B cell (primary cell): ENCODE data around the gene CTPS2. TPM values are rescaled to one million over a fixed set of nuclear protein-coding genes. Genes with fewer than 3 reads are reported as not detected.
"Not testable (repeated sequence)": the region's sequence is repeated elsewhere in the genome, so short reads cannot be mapped to it uniquely, and the experiment has no call there.

Source experiments
- ATAC-seq: fragments of 200-7000 bp; cut with Tn5 transposase; one replicate; pipeline ENCODE4 v1.10.0; 2021; ENCODE audit warnings: low read depth, mild to moderate bottlenecking, moderate number of reproducible peaks, moderate library complexity
- CTCF ChIA-PET: fragments of 350-600 bp; sonication (Branson Sonifier 250); formaldehyde crosslinking; loops from one replicate; lab custom pipeline; 2021; ENCODE audit warnings: antibody characterized with exemption, inconsistent platforms; lab: Charles Lee
- POLR2A ChIA-PET: fragments of 350-600 bp; sonication (Branson Sonifier 250); formaldehyde crosslinking; loops from one replicate; lab custom pipeline; 2021; ENCODE audit warnings: antibody characterized with exemption; lab: Charles Lee
- DNase-seq: peaks from one replicate; pipeline ENCODE4 v3.0.0; 2013
- H2AFZ ChIP-seq: 2 replicates; pipeline ENCODE4 v1.6.1; 2012; ENCODE audit warnings: mild to moderate bottlenecking, low read depth, low read length; ENCODE audit not compliant: insufficient read depth, poor library complexity, severe bottlenecking
- H3K27ac ChIP-seq, 2 donors: 1 replicate in 1 of 2; 2 replicates in 1 of 2; pipeline ENCODE4 v1.5.1; 2012 to 2013; ENCODE audit warnings: low read length in 2 of 2, mild to moderate bottlenecking in 2 of 2, moderate library complexity in 1 of 2
- H3K27me3 ChIP-seq, 4 experiments: fragments of 200-600 bp in 1 of 4; sonication (generic) in 1 of 4; replicated peaks in 1 of 4; 1 replicate in 2 of 4; 2 replicates in 2 of 4; pipeline versions ENCODE4 v1.6.1 to v1.7.0; 2013 to 2016; ENCODE audit warnings: low read length in 3 of 4, mild to moderate bottlenecking in 2 of 4, mixed read lengths in 1 of 4, moderate library complexity in 1 of 4; ENCODE audit not compliant: insufficient read depth in 4 of 4, control insufficient read depth in 3 of 4; ENCODE audit errors: control extremely low read depth in 1 of 4
- H3K36me3 ChIP-seq, 2 experiments: replicated peaks in 1 of 2; 1 replicate in 1 of 2; 2 replicates in 1 of 2; pipeline versions ENCODE4 v1.6.1 to v1.7.1; 2013; ENCODE audit warnings: low read length in 1 of 2; ENCODE audit not compliant: insufficient read depth in 2 of 2, control insufficient read depth in 1 of 2; ENCODE audit errors: control extremely low read depth in 1 of 2, extremely low read depth in 1 of 2
- H3K4me1 ChIP-seq, 2 donors: fragments of 200-600 bp in 1 of 2; sonication (generic) in 1 of 2; 1 replicate in 1 of 2; 2 replicates in 1 of 2; pipeline versions ENCODE4 v1.5.1 to v1.6.1; 2013 to 2017; ENCODE audit warnings: low read length in 2 of 2; ENCODE audit not compliant: control insufficient read depth in 2 of 2, insufficient read depth in 2 of 2
- H3K4me2 ChIP-seq: replicated peaks from 2 replicates; pipeline ENCODE3; 2012; ENCODE audit warnings: mild to moderate bottlenecking, low read depth, low read length; ENCODE audit not compliant: poor library complexity, severe bottlenecking
- H3K4me3 ChIP-seq, 5 experiments: fragments of 200-600 bp in 1 of 5; sonication (generic) in 1 of 5; 1 replicate in 3 of 5; 2 replicates in 2 of 5; pipeline versions ENCODE4 v1.5.1 to v1.7.0; 2011 to 2016; ENCODE audit warnings: low read length in 4 of 5, mild to moderate bottlenecking in 4 of 5, low read depth in 2 of 5, control low read depth in 1 of 5, moderate library complexity in 1 of 5; ENCODE audit not compliant: insufficient read depth in 1 of 5; ENCODE audit errors: control extremely low read depth in 1 of 5, extremely low read depth in 1 of 5
- H3K79me2 ChIP-seq: fragments of 200-600 bp; sonication (generic); one replicate; pipeline ENCODE4 v1.6.0; 2016; ENCODE audit warnings: low read length; ENCODE audit not compliant: control insufficient read depth, insufficient read depth
- H3K9ac ChIP-seq: fragments of 200-600 bp; sonication (generic); 2 replicates; pipeline ENCODE4 v1.6.1; 2017; ENCODE audit warnings: mild to moderate bottlenecking, low read length, moderate library complexity
- H3K9me3 ChIP-seq, 3 donors: one replicate each; pipeline versions ENCODE4 v1.6.1 to v1.7.1; 2013; ENCODE audit warnings: low read length in 2 of 3; ENCODE audit not compliant: control insufficient read depth in 2 of 3, insufficient read depth in 1 of 3; ENCODE audit errors: control extremely low read depth in 1 of 3
- H4K20me1 ChIP-seq: 2 replicates; pipeline ENCODE4 v1.6.0; 2012; ENCODE audit warnings: mild to moderate bottlenecking, low read length; ENCODE audit not compliant: insufficient read depth, control insufficient read depth, poor library complexity, severe bottlenecking
- H3K27ac Mint-ChIP-seq: one replicate; pipeline ENCODE4 v1.8.0; 2021; ENCODE audit warnings: mixed read lengths
- H3K27me3 Mint-ChIP-seq: one replicate; pipeline ENCODE4 v1.8.0; 2021; ENCODE audit warnings: mixed read lengths
- H3K4me1 Mint-ChIP-seq: one replicate; pipeline ENCODE4 v1.8.0; 2021; ENCODE audit warnings: mixed read lengths
- H3K4me3 Mint-ChIP-seq: one replicate; pipeline ENCODE4 v1.8.0; 2021; ENCODE audit warnings: mixed read lengths
- H3K9me3 Mint-ChIP-seq: one replicate; pipeline ENCODE4 v1.8.0; 2022; ENCODE audit warnings: mixed read lengths; ENCODE audit not compliant: insufficient read depth
- CTCF ChIP-seq: fragments of 200-600 bp; IDR thresholded peaks from one replicate; pipeline ENCODE4 v1.8.0; 2022; ENCODE audit warnings: antibody characterized with exemption, mild to moderate bottlenecking
- EZH2 ChIP-seq: IDR thresholded peaks from 2 replicates; pipeline ENCODE4 v1.6.1; 2012; ENCODE audit warnings: borderline replicate concordance, low read depth, mild to moderate bottlenecking, moderate library complexity, low read length; ENCODE audit not compliant: insufficient read depth, poor library complexity, severe bottlenecking
- WGBS: methylation state at CpG from one replicate; pipeline ENCODE4 v1.1.5; 2013; ENCODE audit warnings: missing lambda C conversion rate; ENCODE audit not compliant: insufficient coverage; 5-methylcytosine and 5-hydroxymethylcytosine counted together
- intact Hi-C: fragments of 100-400 bp; cut with micrococcal nuclease; formaldehyde crosslinking; loops from one replicate; pipeline ENCODE4 v1.10.0; 2022
- polyA plus RNA-seq: library from polyadenylated mRNA; depleted of rRNA; stranded (reverse); fragments of >200 nt; gene quantifications from 2 replicates; pipeline ENCODE4 v1.2.3, GENCODE V29; 2012
- total RNA-seq, 2 donors: library from RNA; stranded (reverse); fragments of 120-200 nt in 1 of 2; gene quantifications; 1 replicate in 1 of 2; 2 replicates in 1 of 2; pipeline versions ENCODE4 v1.2.3 to v1.2.4, GENCODE V29; 2013 to 2022

Gene CTPS2
- total and polyA plus RNA-seq, 2 donors (not counting 1 experiment from before 2014, with no cell fraction given), result 2.5 to 11.7 TPM

GRCh38 chrX:16580004-16580797 is 132.3 kb downstream of the CTPS2 start:
- H3K79me2 ChIP-seq, H3K9me3 ChIP-seq, H3K9ac ChIP-seq, H2AFZ ChIP-seq, H4K20me1 ChIP-seq, H3K36me3 ChIP-seq, intact Hi-C loops, H3K27me3 Mint-ChIP-seq, H3K4me1 Mint-ChIP-seq, H3K27ac Mint-ChIP-seq, CTCF ChIA-PET, DNase-seq, H3K27ac ChIP-seq, H3K9me3 Mint-ChIP-seq, H3K27me3 ChIP-seq, H3K4me2 ChIP-seq, H3K4me3 ChIP-seq, H3K4me3 Mint-ChIP-seq, POLR2A ChIA-PET, H3K4me1 ChIP-seq, ATAC-seq: not testable (repeated sequence)
- WGBS, result no CpG with 5 or more reads among the region's 14 CpGs

GRCh38 chrX:16579517-16579916 is 133.0 kb downstream of the CTPS2 start:
- Histone ChIP-seq H3K9me3 (no peaks in the 10 kb centered on the region), H2AFZ (no peak overlapping the region), H3K4me3 (no peak overlapping the region), H4K20me1 (no peaks in the 10 kb centered on the region), H3K4me1 (no peaks in the 10 kb centered on the region), H3K27me3 (no peaks in the 10 kb centered on the region), H3K4me2 (no peak overlapping the region), H3K36me3 (no peaks in the 10 kb centered on the region), H3K79me2 (no peaks in the 10 kb centered on the region), H3K27ac (no peak overlapping the region), H3K9ac (no peak overlapping the region)
- H3K4me3 Mint-ChIP-seq, result no peak overlapping the region
- H3K27ac Mint-ChIP-seq, result no peak overlapping the region
- TF ChIP-seq EZH2 (no peak), CTCF (no peak)
- ATAC-seq, result no peak
- intact Hi-C loops, result no loop called here
- H3K27me3 Mint-ChIP-seq, result no peaks in the 10 kb centered on the region
- WGBS, result no CpG with 5 or more reads among the region's 3 CpGs
- ChIA-PET POLR2A (no interaction called here), CTCF (no interaction called here)
- no peak for DNase-seq
- H3K4me1 Mint-ChIP-seq, result no peaks in the 10 kb centered on the region
- no peaks in the 10 kb centered on the region for H3K9me3 Mint-ChIP-seq
